ENCODE measurements around the gene ZNF761.
"Not testable (repeated sequence)": the region's sequence is repeated elsewhere in the genome, so short reads cannot be mapped to it uniquely, and the experiment has no call there.

Gene ZNF761

DNA sequence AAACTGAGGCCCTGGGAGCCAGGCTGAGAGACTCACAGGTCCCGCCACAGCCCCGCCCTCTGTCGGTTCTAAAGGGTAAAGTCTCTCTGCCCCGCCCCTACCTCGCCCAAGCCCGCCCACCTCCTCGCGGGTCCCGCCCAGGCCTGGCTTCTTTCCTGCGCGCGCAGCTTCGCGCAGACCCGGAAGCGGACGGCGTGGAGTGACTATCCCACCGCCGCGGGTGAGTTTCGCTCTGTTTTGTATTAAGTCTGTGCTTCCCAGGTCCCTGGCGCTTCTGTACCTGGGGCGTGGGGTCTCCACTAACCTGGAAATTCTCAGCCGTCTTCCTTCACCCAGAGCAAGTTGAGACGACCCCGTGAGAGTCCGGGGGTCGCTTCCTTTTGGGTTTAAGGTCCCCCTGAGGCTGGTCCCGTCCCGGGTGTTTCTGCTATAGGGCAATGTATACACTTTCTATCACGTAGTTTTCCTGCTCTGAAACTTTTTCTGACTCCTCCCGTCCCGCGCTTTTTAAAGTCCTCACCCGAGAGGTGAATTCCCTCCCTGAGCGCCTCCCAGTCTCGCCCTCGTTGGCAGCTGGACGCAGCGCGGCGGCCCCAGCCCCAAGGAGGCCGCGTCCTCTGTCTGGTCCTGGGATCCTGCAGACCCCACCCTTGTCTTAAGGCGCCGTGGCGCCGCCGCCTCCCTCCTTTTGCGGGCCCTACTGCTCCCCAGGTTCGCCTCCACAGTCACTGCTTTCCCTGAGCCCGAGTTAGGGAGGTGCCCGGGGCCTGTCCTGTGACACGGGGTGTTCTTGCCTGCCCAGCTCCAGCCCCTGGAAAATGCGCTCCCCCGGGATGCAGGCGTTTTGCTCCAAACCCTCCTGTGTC is 36.6 kb upstream of the ZNF761 start, which contains the start of gene ZNF765:
Gene ZNF765 (plus strand): TSS at position 176 of the 866 bp plus-strand sequence. CDS start 2,867 bp downstream, outside the sequence.
- no peak within 1 kb of the TSS for H3K27ac ChIP-seq (ENCODE audit: low read depth, low read length)
- no peaks in the 10 kb centered on the region for H3F3A ChIP-seq (ENCODE audit: control insufficient read depth, insufficient read depth)
- TF ChIP-seq, protein P1, sequence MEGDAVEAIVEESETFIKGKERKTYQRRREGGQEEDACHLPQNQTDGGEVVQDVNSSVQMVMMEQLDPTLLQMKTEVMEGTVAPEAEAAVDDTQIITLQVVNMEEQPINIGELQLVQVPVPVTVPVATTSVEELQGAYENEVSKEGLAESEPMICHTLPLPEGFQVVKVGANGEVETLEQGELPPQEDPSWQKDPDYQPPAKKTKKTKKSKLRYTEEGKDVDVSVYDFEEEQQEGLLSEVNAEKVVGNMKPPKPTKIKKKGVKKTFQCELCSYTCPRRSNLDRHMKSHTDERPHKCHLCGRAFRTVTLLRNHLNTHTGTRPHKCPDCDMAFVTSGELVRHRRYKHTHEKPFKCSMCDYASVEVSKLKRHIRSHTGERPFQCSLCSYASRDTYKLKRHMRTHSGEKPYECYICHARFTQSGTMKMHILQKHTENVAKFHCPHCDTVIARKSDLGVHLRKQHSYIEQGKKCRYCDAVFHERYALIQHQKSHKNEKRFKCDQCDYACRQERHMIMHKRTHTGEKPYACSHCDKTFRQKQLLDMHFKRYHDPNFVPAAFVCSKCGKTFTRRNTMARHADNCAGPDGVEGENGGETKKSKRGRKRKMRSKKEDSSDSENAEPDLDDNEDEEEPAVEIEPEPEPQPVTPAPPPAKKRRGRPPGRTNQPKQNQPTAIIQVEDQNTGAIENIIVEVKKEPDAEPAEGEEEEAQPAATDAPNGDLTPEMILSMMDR (IDR thresholded peaks at IDR 0.05; ENCODE audit: low read depth, low read length, poor library complexity, severe bottlenecking): no peak
- no peak for TF ChIP-seq EZH2phosphoT487 (IDR thresholded peaks at IDR 0.05; ENCODE audit: borderline replicate concordance, low read length)
- no peaks in the 10 kb centered on the region for H3K9me2 ChIP-seq (replicated peaks; ENCODE audit: control insufficient read depth, low read length)
- peak within 1 kb of the TSS; percentile 90 for H3K4me2 ChIP-seq (ENCODE audit: low read length)
- H3K36me3 ChIP-seq (ENCODE audit: control insufficient read depth, low read length): peaks cover 17% of the 10 kb centered on the region
- no peaks in the 10 kb centered on the region for H4K20me1 ChIP-seq (ENCODE audit: control insufficient read depth, insufficient read depth, low read depth, low read length)
- peaks cover 20% of the 10 kb centered on the region for H3K79me2 ChIP-seq (ENCODE audit: control insufficient read depth, low read length)
- no peaks in the 10 kb centered on the region for H3K27me3 ChIP-seq (ENCODE audit: control insufficient read depth, low read length)
- peaks cover 6% of the 10 kb centered on the region; the same call in 1 of the 2 replicates for H3K9me3 ChIP-seq (ENCODE audit: control insufficient read depth, insufficient read depth, low read length)
- 0 out of 2 replicates have a peak, but pooled peaks cover 4% of the 10 kb centered on the region for H3K4me1 ChIP-seq (ENCODE audit: control insufficient read depth, low read length)
- H3K4me3 ChIP-seq (ENCODE audit: low read length): peak within 1 kb of the TSS; percentile 85

DNA sequence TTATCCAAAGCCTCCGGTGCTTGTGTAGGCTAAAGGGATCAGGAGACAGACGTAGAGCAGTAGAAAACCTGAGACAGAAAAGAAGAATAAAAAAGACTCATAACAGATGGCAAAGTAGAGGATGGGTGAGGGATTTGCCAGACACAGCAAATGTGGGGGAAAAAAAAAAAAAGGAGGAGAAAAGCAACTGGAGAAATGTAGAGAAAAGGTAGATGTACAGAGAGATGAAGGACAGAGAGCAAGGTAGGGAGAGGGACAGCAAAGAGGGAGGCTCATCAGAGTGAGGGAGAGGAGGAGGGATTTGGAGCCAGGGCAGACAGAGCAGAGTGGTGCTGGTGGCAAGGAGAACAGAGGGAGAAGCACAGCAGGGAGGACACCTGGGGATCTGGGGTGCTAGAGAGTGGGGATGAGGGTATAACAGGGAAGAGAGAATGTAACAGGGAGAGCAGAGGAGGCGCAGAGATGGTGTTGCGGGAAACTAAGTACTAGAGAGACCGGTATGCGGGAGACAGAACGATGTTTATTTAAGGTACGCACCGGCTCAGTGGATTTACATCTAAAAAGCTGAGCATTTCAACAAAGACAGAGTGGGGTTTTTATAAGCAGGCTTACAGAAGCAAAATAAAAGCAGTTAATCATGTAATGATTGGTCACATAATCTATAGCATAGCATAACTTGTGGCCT is 35.8 kb upstream of the ZNF761 start:
- Histone ChIP-seq H3K4me2 (ENCODE audit: low read length) (peak overlapping the region; percentile 90), H3K79me2 (ENCODE audit: control insufficient read depth, low read length) (peaks cover 20% of the 10 kb centered on the region), H3K4me3 (ENCODE audit: low read length) (peak overlapping the region; percentile 85), H3K36me3 (ENCODE audit: control insufficient read depth, low read length) (peaks cover 23% of the 10 kb centered on the region)
- H3F3A ChIP-seq (ENCODE audit: control insufficient read depth, insufficient read depth); H3K4me1 ChIP-seq (ENCODE audit: control insufficient read depth, low read length); H3K27me3 ChIP-seq (ENCODE audit: control insufficient read depth, low read length); H4K20me1 ChIP-seq (ENCODE audit: control insufficient read depth, insufficient read depth, low read depth, low read length); H3K27ac ChIP-seq (ENCODE audit: low read depth, low read length); H3K9me2 ChIP-seq (replicated peaks; ENCODE audit: control insufficient read depth, low read length); H3K9me3 ChIP-seq (ENCODE audit: control insufficient read depth, insufficient read depth, low read length): not testable (repeated sequence)

DNA sequence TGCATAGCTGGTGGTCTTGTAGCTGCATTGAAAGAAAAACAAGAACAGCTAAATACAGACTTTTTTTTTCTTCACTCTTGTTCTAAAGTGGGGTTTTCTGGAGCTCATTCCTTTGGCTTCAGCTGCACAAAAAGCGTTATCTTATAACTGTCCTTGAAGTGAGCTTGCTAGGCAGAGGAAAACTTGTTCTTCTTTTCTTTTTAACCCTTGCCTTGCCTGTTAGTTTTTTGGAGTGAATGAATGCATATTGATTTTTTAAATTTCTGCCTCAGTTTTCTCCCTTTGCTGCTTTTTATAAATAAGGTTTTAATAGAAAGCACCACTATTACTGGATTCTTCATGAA is 35.3 kb upstream of the ZNF761 start:
- Histone ChIP-seq H3K79me2 (ENCODE audit: control insufficient read depth, low read length) (peaks cover 20% of the 10 kb centered on the region), H3K36me3 (ENCODE audit: control insufficient read depth, low read length) (peaks cover 24% of the 10 kb centered on the region), H3K9me3 (ENCODE audit: control insufficient read depth, insufficient read depth, low read length) (peaks cover 4% of the 10 kb centered on the region; the same call in 1 of the 2 replicates), H3K4me3 (ENCODE audit: low read length) (peak overlapping the region; percentile 85; the same call in 1 of the 2 replicates), H3K4me2 (ENCODE audit: low read length) (peak overlapping the region; percentile 90; the same call in 1 of the 2 replicates), H3K4me1 (ENCODE audit: control insufficient read depth, low read length) (0 out of 2 replicates have a peak, but pooled peaks cover 4% of the 10 kb centered on the region), H3K27me3 (ENCODE audit: control insufficient read depth, low read length) (no peaks in the 10 kb centered on the region), H4K20me1 (ENCODE audit: control insufficient read depth, insufficient read depth, low read depth, low read length) (no peaks in the 10 kb centered on the region), H3K27ac (ENCODE audit: low read depth, low read length) (no peak overlapping the region), H3K9me2 (replicated peaks; ENCODE audit: control insufficient read depth, low read length) (no peaks in the 10 kb centered on the region), H3F3A (ENCODE audit: control insufficient read depth, insufficient read depth) (no peaks in the 10 kb centered on the region)
- no peak for TF ChIP-seq EZH2phosphoT487 (IDR thresholded peaks at IDR 0.05; ENCODE audit: borderline replicate concordance, low read length)
- TF ChIP-seq, protein P1 (IDR thresholded peaks at IDR 0.05; ENCODE audit: low read depth, low read length, poor library complexity, severe bottlenecking): no peak

DNA sequence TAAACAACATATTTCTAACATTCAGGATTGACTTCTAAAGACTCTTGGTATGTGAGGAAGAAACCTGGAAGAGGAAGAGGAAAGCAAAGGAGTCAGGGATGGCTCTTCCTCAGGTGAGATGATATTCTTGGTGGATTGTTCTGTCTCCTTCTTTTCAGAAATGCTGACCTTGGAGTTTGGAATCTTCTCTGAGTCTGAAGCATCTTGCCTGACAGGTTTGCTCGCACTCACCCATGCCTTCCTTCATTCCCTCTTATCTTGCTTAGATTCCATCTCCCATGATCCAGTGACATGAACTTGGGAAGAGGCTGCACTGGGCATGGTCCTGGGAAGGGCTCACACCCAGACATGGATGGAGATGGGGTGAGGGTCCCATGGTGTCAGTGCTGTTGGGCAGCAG is 33.9 kb upstream of the ZNF761 start:
- H3K4me1 ChIP-seq (ENCODE audit: control insufficient read depth, low read length); H3K9me2 ChIP-seq (replicated peaks; ENCODE audit: control insufficient read depth, low read length); H3K9me3 ChIP-seq (ENCODE audit: control insufficient read depth, insufficient read depth, low read length); H4K20me1 ChIP-seq (ENCODE audit: control insufficient read depth, insufficient read depth, low read depth, low read length); H3K27ac ChIP-seq (ENCODE audit: low read depth, low read length); H3K27me3 ChIP-seq (ENCODE audit: control insufficient read depth, low read length); H3K4me3 ChIP-seq (ENCODE audit: low read length); H3K4me2 ChIP-seq (ENCODE audit: low read length); H3F3A ChIP-seq (ENCODE audit: control insufficient read depth, insufficient read depth): not testable (repeated sequence)
- Histone ChIP-seq H3K79me2 (ENCODE audit: control insufficient read depth, low read length) (peaks cover 20% of the 10 kb centered on the region), H3K36me3 (ENCODE audit: control insufficient read depth, low read length) (peaks cover 32% of the 10 kb centered on the region)
